NCI-H1694 treated with DMSO at 0.1 percent for 48 hours (cell line): Measurements from ENCODE around the gene PHACTR3.

ENCODE experiments used
- DNase-seq: peaks from one replicate; lab custom pipeline; 2025; lab: John Stamatoyannopoulos, UW

PHACTR3 gene

DNA sequence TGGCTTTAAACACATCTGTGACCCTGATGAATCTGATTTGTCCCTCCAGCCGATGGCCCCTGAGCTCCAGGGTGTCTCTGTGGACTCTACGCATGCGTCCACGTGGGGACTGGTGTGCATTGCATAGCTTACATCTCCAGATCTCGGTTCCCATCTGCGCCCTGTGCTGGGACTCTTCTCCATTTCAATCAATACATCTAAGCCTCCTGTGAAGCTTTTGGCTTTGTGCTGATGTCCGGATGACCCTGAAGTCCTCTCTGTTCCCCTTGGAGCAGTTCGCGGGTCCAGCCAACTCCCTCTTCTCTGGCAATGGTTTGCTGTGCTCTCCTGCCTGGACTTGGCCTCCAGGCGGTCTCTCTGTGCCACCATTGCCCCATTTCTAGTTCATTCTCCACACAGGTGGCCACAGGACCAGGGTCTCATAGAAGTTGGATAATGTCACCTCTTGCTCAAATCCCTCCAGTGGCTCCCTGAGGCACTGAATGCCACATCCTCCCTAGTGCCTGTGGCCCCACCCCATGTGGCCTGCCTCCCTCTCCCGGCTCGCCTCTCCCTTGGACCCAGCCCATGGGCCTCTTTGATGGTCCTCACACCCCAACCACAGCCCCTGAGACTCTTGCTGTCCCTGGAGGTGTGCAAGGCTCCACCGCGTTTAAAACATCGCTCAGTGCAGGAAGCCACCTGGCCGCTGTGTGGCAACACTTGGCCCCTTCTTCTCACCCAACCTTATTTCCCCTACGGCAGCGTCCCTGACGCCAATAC, 173.7 kb downstream of the PHACTR3 start:
- DNase-seq = no peak

DNA sequence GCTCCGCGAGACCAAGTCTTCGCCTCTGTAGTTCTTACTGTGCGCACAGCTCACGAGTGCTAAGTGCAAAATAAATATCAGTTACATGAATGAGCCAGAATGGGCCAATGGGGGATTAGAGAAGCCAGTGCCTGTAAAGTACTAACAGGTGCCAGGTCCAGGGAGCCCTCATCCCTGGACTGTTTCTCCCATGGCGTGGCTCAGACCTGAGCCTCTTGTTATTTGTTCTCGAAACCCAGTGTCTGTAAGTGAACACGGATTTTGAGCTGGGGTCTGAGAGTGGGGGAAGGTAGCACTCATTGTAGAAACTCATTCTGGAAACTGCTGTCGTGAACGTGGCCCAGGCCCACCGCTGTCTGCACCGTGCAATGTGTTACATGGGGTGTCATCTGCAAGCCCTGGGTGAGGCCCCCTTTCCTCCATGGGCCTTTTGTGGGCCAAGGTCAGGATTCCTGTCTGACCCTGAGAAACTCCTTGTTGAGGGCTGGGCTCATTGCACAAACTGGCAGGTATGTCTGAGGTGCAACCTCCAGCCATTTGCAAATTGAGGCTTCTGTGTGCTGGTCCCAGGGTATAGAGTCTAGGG, 174.4 kb downstream of the PHACTR3 start:
- DNase-seq = no peak

DNA sequence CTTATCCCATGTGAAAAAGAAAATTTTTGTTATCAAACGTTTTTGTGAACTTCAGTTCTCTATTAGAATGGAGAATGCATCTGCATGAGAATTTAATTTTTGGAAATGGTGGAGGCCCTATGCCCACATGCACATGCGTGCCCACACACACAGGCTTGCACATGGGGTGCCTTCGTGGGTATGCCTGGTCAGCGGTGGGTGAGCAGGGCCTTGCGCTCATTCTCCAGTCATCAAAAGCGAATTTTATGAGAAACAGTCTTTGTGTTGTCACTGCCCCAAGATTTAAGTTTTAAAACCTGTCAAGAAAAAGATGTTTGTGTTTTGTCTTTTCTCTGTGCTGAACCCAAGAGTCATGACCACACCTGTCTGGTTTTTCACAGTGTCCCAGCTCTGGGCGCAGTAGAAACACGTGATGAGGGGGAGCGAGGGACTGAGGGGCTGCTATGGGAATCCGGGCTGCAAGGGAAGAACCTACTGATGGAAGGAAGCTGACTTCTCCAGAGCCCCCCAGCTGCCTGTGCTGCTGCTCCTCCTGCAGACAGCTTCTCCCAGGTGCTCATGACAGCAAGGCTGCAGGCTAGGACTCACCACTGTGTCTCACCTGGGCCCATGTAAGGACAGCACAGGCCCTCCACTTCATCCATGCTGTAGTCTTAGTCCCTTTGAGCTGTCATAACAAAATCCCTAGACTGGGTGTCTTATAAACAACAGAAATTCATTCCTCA, 175.5 kb downstream of the PHACTR3 start:
- no peak for DNase-seq

DNA sequence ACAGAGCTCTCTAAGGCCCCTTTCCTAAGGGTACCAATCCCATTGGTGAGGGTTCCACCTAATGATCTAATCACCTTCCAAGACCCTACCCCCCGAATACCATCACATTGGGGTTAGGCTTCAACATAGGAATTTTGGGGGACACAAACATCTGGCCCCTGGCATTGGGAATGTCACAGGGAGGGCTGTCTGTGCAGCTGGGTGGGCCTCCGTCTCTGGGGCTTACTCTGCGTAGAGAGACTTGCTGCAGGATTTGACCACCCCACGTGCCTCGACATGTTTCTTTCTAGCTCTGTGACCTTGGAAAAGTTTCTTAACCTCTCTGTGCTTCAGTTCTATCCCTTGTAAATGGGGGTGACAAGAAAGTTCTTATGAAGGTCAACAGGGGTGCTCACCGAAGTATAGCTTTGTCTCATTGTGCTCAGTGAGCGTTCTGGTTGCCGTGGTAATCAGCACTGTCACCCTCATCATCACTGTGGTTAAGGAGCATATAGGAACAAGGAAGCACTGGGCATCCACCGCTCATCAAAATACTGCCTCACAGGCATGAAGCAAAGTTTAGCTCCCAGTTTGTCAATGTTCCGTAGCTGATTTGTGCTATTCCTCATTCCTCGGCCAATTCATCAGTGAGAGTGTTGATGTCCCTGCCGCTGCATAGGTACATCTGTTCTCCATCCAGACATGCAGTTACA, 176.3 kb downstream of the PHACTR3 start:
- no peak for DNase-seq

DNA sequence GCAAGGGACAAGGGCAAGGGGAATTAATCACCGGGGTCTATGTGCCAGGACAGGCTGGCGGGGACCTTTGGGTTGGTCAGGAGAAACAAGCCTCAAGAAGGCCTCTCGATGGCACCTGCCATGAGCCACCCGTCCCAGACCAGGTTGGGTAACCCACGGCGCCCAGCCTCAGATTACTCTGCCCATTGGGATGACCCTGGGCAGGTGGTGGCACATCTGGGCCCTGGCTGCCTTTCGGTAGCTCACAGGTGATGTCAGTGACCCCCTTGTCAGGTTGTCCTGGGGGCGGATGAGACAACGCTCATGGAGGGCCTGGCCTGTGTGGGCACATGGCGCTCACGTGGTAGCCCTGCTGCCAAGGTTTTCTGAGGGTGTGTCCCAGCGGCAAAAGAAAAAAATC, 176.9 kb downstream of the PHACTR3 start:
- no peak for DNase-seq

DNA sequence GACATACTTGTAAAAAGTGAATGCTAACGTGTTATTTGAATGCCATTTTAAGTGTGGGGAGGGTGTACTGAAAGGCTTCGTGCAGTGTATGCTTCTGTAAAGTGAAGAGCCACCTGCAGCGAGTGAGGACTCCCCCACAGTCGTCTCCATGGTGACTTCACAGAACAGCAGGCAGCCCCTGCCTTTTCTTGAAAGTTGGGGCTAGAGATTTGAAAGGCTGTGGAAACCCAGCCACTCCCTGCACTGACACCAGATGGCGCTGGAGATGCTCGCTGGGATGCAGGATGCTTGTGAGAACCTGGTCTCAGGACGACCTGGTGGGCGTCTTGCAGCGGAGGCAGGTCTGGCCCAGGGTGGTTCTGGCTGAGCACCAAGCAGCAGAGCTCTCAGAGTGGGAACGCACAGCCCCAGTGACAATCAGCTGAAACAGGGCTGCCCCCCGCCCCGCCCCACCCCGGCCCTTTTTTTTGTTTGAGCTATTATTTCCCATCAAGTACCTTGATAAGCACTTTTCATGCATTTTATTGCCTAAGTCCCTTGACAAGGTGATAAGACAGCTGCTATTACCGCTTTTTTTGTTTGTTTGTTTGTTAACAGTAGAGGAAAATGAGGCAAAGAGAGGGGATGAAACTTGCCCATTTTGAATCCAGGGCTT, 178.8 kb downstream of the PHACTR3 start:
- DNase-seq = no peak

DNA sequence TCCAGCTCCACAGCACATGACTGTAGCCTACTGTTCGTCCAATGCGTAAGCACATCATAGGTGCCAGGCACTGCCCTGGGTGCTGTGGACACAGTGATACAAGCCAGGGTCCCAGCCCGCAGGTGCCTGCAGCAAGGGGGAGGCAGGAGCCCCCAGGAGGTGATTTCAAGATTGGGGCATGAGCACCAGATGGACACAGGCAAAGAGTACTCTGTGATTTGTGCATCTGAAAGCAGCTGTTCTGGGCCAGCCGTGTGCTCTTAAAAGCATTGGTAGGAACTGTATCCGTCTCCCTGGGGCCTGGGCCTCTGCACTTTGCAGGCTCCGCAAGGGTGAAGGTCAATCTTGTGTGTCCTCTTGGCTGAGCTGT, 179.3 kb downstream of the PHACTR3 start:
- no peak for DNase-seq

DNA sequence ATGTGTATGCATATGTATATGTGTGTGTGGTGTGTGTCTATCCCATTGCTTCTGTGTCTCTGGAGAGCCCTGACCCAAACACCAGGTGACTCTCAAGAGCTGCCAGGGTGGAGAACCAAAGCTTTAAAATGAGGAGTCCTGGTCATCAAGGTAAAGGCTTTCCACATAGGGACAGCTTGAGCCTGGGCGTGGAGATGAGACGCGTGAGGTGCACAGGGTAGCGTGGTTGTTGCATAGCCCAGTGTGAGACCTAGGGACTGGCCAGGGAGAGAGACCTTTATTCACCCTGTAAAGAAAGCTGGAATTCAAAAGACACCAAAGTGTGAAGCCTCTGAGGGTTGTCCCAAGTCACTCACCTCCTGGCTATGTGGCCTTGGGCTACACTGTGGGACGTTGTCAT, 180.0 kb downstream of the PHACTR3 start:
- no peak for DNase-seq

DNA sequence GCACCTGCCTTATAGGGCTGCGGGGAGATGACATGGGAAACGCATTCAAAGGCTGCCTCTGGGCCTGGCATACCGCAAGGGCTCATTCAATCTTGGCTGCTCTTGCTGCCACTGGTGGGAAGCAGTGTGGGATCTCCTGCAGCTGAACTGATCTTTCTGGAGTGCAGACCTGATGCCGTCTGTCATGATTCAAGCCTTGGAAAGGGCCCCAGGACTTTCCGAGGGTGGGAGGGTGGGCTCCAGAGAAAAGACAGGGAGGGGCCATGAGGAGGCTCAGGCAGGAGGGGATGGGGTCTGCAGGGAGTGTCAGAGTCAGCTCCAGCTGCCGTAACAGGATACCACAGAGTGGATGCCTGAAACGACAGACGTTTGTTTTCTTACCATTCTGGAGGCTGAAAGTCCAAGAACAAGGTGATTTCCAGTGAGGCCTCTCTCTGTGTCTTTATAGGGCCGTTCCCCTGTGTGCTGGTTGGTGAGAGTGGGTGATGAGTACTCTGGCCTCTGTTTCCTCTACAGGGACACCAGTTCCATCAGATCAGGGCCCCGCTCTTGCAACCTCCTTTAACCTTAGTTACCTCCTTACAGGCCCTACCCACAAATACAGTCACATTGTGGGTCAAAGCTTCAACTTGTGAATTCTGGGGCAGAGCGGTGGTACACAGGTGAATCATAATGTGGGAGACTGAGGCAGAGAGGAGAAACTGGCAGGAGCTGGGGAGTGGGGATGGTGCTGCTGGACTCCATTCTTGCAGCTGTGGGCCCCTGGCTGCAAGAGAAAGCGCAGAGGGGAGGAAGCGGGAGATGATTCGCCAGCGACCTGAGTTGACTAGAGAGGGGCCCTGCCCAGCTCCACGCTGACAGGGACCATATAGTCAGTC, 180.7 kb downstream of the PHACTR3 start:
- DNase-seq = no peak

GRCh38 chr20:59785669-59785959, 181.3 kb downstream of the PHACTR3 start:
- DNase-seq = no peak

- no peak for DNase-seq
Measured at GRCh38 chr20:59785986-59786795, 181.9 kb downstream of the PHACTR3 start.

GRCh38 chr20:59786801-59787537, 182.6 kb downstream of the PHACTR3 start:
- DNase-seq = no peak

GRCh38 chr20:59787538-59787890, 183.2 kb downstream of the PHACTR3 start:
- DNase-seq = no peak

DNA sequence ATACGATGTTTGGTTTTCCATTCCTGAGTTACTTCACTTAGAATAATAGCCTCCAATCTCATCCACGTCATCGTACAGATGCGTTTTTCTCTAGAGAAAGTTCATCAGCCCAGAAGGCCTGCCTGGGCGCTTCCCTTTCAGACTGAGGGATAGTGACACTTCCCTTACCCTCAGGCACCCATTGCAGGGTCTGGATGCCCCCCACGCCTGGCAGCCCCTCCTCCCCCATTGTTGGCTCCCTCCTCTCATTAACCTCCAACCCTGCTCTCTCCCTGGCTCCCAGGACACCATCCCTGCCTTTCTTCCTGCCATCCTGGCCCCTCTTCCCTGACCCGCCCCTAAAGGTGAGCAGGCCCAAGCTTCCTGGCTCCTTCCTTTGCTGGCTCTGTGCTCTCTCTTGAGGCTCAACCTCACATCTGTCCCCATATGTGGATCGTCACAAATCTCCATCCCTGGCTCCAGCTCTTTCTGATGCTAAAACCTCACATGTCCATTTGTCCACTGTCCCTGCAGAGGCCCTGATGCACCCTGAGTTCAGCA, 183.9 kb downstream of the PHACTR3 start:
- DNase-seq = no peak

- DNase-seq = no peak
Measured at GRCh38 chr20:59788811-59789397, 184.6 kb downstream of the PHACTR3 start.

GRCh38 chr20:59789686-59790085, 185.3 kb downstream of the PHACTR3 start:
- DNase-seq = no peak

DNA sequence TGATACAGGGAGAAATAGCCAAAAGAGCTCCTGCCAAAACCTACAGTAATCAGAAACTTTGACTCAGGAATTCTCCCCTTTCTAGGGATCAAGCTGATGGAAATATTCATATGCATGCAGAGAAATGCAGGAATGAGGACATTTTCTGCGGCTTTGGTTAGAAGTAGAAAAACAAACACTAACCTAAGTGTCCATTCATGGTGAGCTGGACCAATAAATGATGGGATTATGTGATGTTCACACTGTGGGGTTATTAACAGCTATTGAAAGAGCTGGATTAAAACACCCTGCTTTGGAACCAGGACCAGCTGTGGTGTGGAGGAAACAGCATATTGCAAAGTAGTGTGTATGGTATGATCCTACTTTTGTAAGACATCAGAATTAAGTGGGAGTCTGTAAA, 186.0 kb downstream of the PHACTR3 start:
- DNase-seq = no peak

DNA sequence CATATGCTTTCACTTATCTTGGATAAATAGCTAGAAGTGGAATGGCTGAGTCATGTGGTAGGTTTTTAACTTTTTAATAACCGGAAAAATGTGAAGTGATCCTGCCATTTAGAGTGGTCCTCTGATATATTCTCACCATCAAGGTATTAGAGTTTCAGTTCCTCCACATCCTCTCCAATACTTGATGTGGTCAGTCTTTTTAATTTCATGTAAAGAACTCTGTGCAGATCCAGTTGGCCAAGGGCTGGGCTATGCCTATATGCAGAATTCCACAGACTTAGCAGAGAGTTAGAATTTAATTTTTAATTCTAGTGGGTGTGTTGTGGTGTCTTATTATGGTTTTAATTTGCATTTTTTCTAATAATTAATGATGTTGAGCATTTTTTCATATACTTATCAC, 188.0 kb downstream of the PHACTR3 start:
- DNase-seq = no peak

- no peak for DNase-seq
Measured at GRCh38 chr20:59794555-59794954, 190.2 kb downstream of the PHACTR3 start.
